ENCODE measurements around the gene DYNLT4.
"Not testable (repeated sequence)": the region's sequence is repeated elsewhere in the genome, so short reads cannot be mapped to it uniquely, and the experiment has no call there.

GRCh38 chr1:44815926-44816325, 8.8 kb upstream of the DYNLT4 start:
- not testable (repeated sequence) for TF ChIP-seq CTCF (IDR thresholded peaks at IDR 0.05; ENCODE audit: insufficient read depth, low read length, poor library complexity, severe bottlenecking); EZH2phosphoT487 (conservative IDR thresholded peaks at IDR 0.05; ENCODE audit: low read length)
